Heart left ventricle (tissue), 13 donors: ENCODE measurements around the gene NDUFAF7.

Source experiments
- CTCF ChIP-seq, 12 donors: fragments of 200-600 bp; sonication (generic) in 4 of 12; IDR thresholded peaks; one replicate each; pipeline versions ENCODE4 v1.5.0 to v1.8.0; 2018 to 2022; ENCODE audit warnings: antibody characterized with exemption in 12 of 12, mild to moderate bottlenecking in 5 of 12
- POLR2A ChIP-seq, 2 donors: fragments of 450-650 bp; IDR thresholded peaks; one replicate each; pipeline ENCODE4 v1.6.1; 2017; ENCODE audit warnings: antibody characterized with exemption in 2 of 2, mild to moderate bottlenecking in 2 of 2, moderate library complexity in 2 of 2
- donor health status: ischemic (EF 13 %, LVEDD 7.1; RV severe dilation, severe dysfunction).
- donor health status: DM: no; HTN: yes; CAD: no.
- donor health status: DM: no; HTN: no; CAD: no.
- donor health status: ischemic (EF 25% LVEDD 6.9; RV normal size, moderate dysfunction).
- donor health status: ischemic (EF 25% LVEDD 5.7; RV mildly dilated, moderate dysfunction).
- donor health status: ischemic (EF 35%, LVEDD 5.7; RV mildly dilated, moderate dysfunction).
- donor health status: nonischemic (EF 11% LVEDD 7.7; RV severe dilation, severe dysfunction).
- donor health status: DM: yes; HTN: yes; CAD: no.
- donor health status: PGD.
- donor health status: ischemic (EF 29% LVEDD 5.4; RV normal size, mild dysfunction).
- donor health status: nonischemic (EF 23%, LVEDD 6.1; RV moderate dilation, normal function).

- TF ChIP-seq CTCF (IDR thresholded peaks at IDR 0.05): no peak
- no peak for TF ChIP-seq POLR2A (IDR thresholded peaks at IDR 0.05)
These were observed 42.9 kb upstream of the NDUFAF7 start, which contains the start of gene SULT6B1 for GRCh38 chr2:37188570-37188969.
